Endothelial cell of umbilical vein (primary cell): ENCODE data around the gene CLCN5. TPM values are rescaled to one million over a fixed set of nuclear protein-coding genes. Genes with fewer than 3 reads are reported as not detected.

Experiments used
- BruUV-seq: library from RNA; stranded (reverse); fragments of 400-500 nt; replicated peaks from 2 replicates; lab custom pipeline; 2021; lab: Mats Ljungman, UMichigan
- CTCF ChIA-PET: fragments of 300-600, 350-600 bp; sonication (Branson Sonifier 250); formaldehyde crosslinking; loops from one replicate; lab custom pipeline; 2021; ENCODE audit warnings: antibody characterized with exemption, inconsistent platforms; lab: Charles Lee
- POLR2A ChIA-PET: fragments of 300-600, 350-600 bp; sonication (Branson Sonifier 250); formaldehyde crosslinking; loops from one replicate; lab custom pipeline; 2021; ENCODE audit warnings: antibody characterized with exemption, inconsistent platforms; lab: Charles Lee
- DNase-seq: peaks from one replicate; pipeline ENCODE4 v3.0.0-alpha.2; 2011; ENCODE audit warnings: low read depth, low spot score
- FAIRE-seq: peaks from 2 replicates; lab custom pipeline; 2011; peaks lifted over from hg19 to GRCh38; lab: Jason Lieb, UNC
- H2AFZ ChIP-seq: 2 replicates; pipeline ENCODE4 v1.6.0; 2012; ENCODE audit warnings: low read depth, low read length, control low read depth, inconsistent platforms
- H3K27ac ChIP-seq: 2 replicates; pipeline ENCODE4 v1.5.1; 2011; ENCODE audit warnings: low read depth, mild to moderate bottlenecking, control low read depth, low read length, moderate library complexity; ENCODE audit not compliant: insufficient read depth
- H3K27me3 ChIP-seq, 2 experiments: 2 replicates each; pipeline versions ENCODE4 v1.6.0 to v1.6.1; 2011; ENCODE audit warnings: low read length in 2 of 2, mixed read lengths in 1 of 2; ENCODE audit not compliant: control insufficient read depth in 2 of 2, insufficient read depth in 2 of 2
- H3K36me3 ChIP-seq, 2 experiments: 2 replicates in 1 of 2; 3 replicates in 1 of 2; pipeline ENCODE4 v1.5.1; 2011; ENCODE audit warnings: low read length in 2 of 2, mild to moderate bottlenecking in 1 of 2, moderate library complexity in 1 of 2; ENCODE audit not compliant: control insufficient read depth in 2 of 2, insufficient read depth in 2 of 2; ENCODE audit errors: extremely low read depth in 1 of 2
- H3K4me1 ChIP-seq: 3 replicates; pipeline ENCODE4 v1.5.1; 2011; ENCODE audit warnings: mild to moderate bottlenecking, low read length; ENCODE audit not compliant: control insufficient read depth, insufficient read depth; ENCODE audit errors: extremely low read depth
- H3K4me2 ChIP-seq: 2 replicates; pipeline ENCODE4 v1.6.1; 2011; ENCODE audit warnings: low read length, control low read depth, mixed read lengths; ENCODE audit not compliant: insufficient read depth
- H3K4me3 ChIP-seq, 3 experiments: fragments of 200-600 bp in 1 of 3; sonication (generic), shearing (Covaris generic) in 1 of 3; replicated peaks in 1 of 3; 2 replicates each; pipeline ENCODE4 v1.5.1; 2011 to 2016; ENCODE audit warnings: control low read depth in 3 of 3, low read length in 3 of 3, mild to moderate bottlenecking in 2 of 3, inconsistent platforms in 1 of 3, low read depth in 1 of 3, moderate library complexity in 1 of 3; ENCODE audit not compliant: insufficient read depth in 1 of 3
- H3K79me2 ChIP-seq: 2 replicates; pipeline ENCODE4 v1.6.0; 2012; ENCODE audit warnings: low read length, inconsistent platforms; ENCODE audit not compliant: control insufficient read depth, insufficient read depth
- H3K9ac ChIP-seq: replicated peaks from 2 replicates; pipeline ENCODE3; 2011; ENCODE audit warnings: low read length, control low read depth; ENCODE audit not compliant: insufficient read depth; ENCODE audit errors: extremely low read depth
- H3K9me1 ChIP-seq: replicated peaks from 3 replicates; pipeline ENCODE4 v1.6.0; 2011; ENCODE audit warnings: mild to moderate bottlenecking, low read length; ENCODE audit not compliant: control insufficient read depth, insufficient read depth; ENCODE audit errors: extremely low read depth
- H3K9me3 ChIP-seq: replicated peaks from 2 replicates; pipeline ENCODE4 v1.5.1; 2012; ENCODE audit warnings: low read length, inconsistent platforms; ENCODE audit not compliant: control insufficient read depth, insufficient read depth
- H4K20me1 ChIP-seq: replicated peaks from 2 replicates; pipeline ENCODE3; 2011; ENCODE audit warnings: mild to moderate bottlenecking, low read length; ENCODE audit not compliant: control insufficient read depth, insufficient read depth; ENCODE audit errors: extremely low read depth
- EZH2 ChIP-seq: IDR thresholded peaks from 2 replicates; pipeline ENCODE4 v1.6.1; 2012; ENCODE audit warnings: borderline replicate concordance, low read depth, mild to moderate bottlenecking, moderate library complexity, low read length, inconsistent platforms; ENCODE audit not compliant: severe bottlenecking
- FOS ChIP-seq: IDR thresholded peaks from 2 replicates; pipeline ENCODE4 v1.6.1; 2011; ENCODE audit warnings: mild to moderate bottlenecking, low read length, moderate library complexity, borderline replicate concordance; ENCODE audit not compliant: insufficient read depth
- GATA2 ChIP-seq: IDR thresholded peaks from 2 replicates; pipeline ENCODE4 v1.7.0; 2011; ENCODE audit warnings: low read depth, mild to moderate bottlenecking, moderate library complexity, mixed read lengths, low read length; ENCODE audit not compliant: insufficient read length, insufficient read depth
- JUN ChIP-seq: IDR thresholded peaks from 2 replicates; pipeline ENCODE4 v1.6.1; 2011; ENCODE audit warnings: borderline replicate concordance, low read depth; ENCODE audit not compliant: insufficient read length, insufficient read depth
- MYC ChIP-seq: IDR thresholded peaks from one replicate; pipeline ENCODE4 v1.6.1; 2011; ENCODE audit warnings: mild to moderate bottlenecking, low read depth, low read length
- POLR2A ChIP-seq: IDR thresholded peaks from 2 replicates; pipeline ENCODE4 v1.6.1; 2012; ENCODE audit warnings: low read depth, mild to moderate bottlenecking, control low read depth, low read length
- POLR2AphosphoS5 ChIP-seq: IDR thresholded peaks from 2 replicates; pipeline ENCODE4 v1.6.1; 2012; ENCODE audit warnings: low read depth, mild to moderate bottlenecking, control low read depth, low read length, moderate library complexity; ENCODE audit not compliant: insufficient read depth
- dilution Hi-C: fragments of 300-500 bp; cut with MboI; formaldehyde crosslinking; loops from one replicate; pipeline ENCODE4 v1.15.0; 2019; ENCODE audit warnings: low sequenced_read_pairs; ENCODE audit not compliant: extremely low pct_ligation_motif_present
- intact Hi-C: fragments of 100-400 bp; cut with micrococcal nuclease; formaldehyde crosslinking; loops from one replicate; pipeline ENCODE4 v1.10.0; 2022
- polyA plus RNA-seq, 4 experiments: library from polyadenylated mRNA; depleted of rRNA in 3 of 4; stranded (reverse) in 3 of 4; unstranded in 1 of 4; fragments of >200 nt; gene quantifications; 2 replicates each; pipeline versions ENCODE4 v1.2.1 to v1.2.3, GENCODE V29; 2011 to 2012; ENCODE audit warnings: missing spikeins in 1 of 4
- total RNA-seq: library from RNA; stranded (reverse); gene quantifications from 2 replicates; pipeline ENCODE4 v1.2.3, GENCODE V29; 2021
- TF ChIP-seq, protein P1 (sequence below): IDR thresholded peaks from 2 replicates; pipeline ENCODE4 v1.6.1; 2011; ENCODE audit not compliant: insufficient read depth, insufficient read length
- TF ChIP-seq, protein P2 (sequence below), 2 donors: IDR thresholded peaks; 1 replicate in 1 of 2; 2 replicates in 1 of 2; pipeline ENCODE4 v1.5.1; 2011; ENCODE audit warnings: low read length in 2 of 2, mild to moderate bottlenecking in 2 of 2, moderate library complexity in 2 of 2, control low read depth in 1 of 2, inconsistent platforms in 1 of 2, low read depth in 1 of 2; ENCODE audit not compliant: insufficient read depth in 1 of 2; ENCODE audit errors: extremely low read depth in 1 of 2

Gene CLCN5
- total and polyA plus RNA-seq, 2 donors (not counting 3 experiments of a cell fraction or from before 2014, with no cell fraction given), result 3.1 to 12.9 TPM

DNA sequence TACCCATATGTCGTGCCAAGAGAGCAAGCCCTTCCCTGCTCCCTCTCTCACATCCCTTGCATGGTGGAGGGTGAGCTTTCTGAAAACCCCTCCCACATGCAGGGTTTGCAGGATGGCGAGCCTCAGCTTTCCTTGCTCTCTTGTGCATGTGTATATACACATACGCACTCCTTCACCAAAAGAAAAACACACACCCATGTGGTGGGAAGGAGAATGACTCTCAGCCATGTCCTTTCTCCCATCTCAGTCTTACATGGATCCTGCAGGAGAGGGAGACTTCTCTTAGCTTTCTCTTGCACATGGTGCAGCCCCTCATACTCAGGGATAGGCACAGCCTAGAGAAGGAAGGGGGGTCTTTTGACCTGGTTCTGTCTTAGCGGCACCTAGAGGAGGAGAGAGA is 81.1 kb downstream of the CLCN5 start:
- no TSS peak for BruUV-seq
- DNase-seq (no peak), FAIRE-seq (no peak)
- no peak for TF ChIP-seq POLR2AphosphoS5
- TF ChIP-seq EZH2, result no peak
- TF ChIP-seq FOS, result no peak
- TF ChIP-seq POLR2A, result no peak
- no peak for TF ChIP-seq MYC
- TF ChIP-seq, protein P1, sequence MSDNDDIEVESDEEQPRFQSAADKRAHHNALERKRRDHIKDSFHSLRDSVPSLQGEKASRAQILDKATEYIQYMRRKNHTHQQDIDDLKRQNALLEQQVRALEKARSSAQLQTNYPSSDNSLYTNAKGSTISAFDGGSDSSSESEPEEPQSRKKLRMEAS, result no peak
- no peak for TF ChIP-seq JUN
- TF ChIP-seq GATA2, result no peak
- TF ChIP-seq, protein P2, sequence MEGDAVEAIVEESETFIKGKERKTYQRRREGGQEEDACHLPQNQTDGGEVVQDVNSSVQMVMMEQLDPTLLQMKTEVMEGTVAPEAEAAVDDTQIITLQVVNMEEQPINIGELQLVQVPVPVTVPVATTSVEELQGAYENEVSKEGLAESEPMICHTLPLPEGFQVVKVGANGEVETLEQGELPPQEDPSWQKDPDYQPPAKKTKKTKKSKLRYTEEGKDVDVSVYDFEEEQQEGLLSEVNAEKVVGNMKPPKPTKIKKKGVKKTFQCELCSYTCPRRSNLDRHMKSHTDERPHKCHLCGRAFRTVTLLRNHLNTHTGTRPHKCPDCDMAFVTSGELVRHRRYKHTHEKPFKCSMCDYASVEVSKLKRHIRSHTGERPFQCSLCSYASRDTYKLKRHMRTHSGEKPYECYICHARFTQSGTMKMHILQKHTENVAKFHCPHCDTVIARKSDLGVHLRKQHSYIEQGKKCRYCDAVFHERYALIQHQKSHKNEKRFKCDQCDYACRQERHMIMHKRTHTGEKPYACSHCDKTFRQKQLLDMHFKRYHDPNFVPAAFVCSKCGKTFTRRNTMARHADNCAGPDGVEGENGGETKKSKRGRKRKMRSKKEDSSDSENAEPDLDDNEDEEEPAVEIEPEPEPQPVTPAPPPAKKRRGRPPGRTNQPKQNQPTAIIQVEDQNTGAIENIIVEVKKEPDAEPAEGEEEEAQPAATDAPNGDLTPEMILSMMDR (IDR thresholded peaks at IDR 0.05; ENCODE audit: extremely low read depth in 1 of 2, insufficient read depth in 1 of 2, low read depth in 1 of 2, low read length in 2 of 2), result no peak
- Histone ChIP-seq H3K9ac (no peak overlapping the region), H3K4me2 (no peak overlapping the region), H4K20me1 (no peaks in the 10 kb centered on the region), H3K27ac (no peak overlapping the region), H3K9me1 (no peaks in the 10 kb centered on the region), H3K27me3 (no peaks in the 10 kb centered on the region), H3K4me3 (no peak overlapping the region), H3K79me2 (no peaks in the 10 kb centered on the region), H3K4me1 (no peaks in the 10 kb centered on the region), H3K9me3 (no peaks in the 10 kb centered on the region), H2AFZ (no peak overlapping the region), H3K36me3 (no peaks in the 10 kb centered on the region)
- intact Hi-C loops (no loop called here), dilution Hi-C loops (no loop called here)
- POLR2A ChIA-PET, result no interaction called here
- CTCF ChIA-PET, result no interaction called here
